HG02623 (cell line): ENCODE results near the gene AGTPBP1.

ENCODE experiments used
- ATAC-seq: cut with Tn5 transposase; IDR thresholded peaks from one replicate; pipeline ENCODE4 v1.9.1; 2021; ENCODE audit warnings: moderate library complexity; ENCODE audit not compliant: unreplicated experiment

Gene AGTPBP1

GRCh38 chr9:85541876-85542275 is 199.9 kb downstream of the AGTPBP1 start:
- no peak for ATAC-seq

DNA sequence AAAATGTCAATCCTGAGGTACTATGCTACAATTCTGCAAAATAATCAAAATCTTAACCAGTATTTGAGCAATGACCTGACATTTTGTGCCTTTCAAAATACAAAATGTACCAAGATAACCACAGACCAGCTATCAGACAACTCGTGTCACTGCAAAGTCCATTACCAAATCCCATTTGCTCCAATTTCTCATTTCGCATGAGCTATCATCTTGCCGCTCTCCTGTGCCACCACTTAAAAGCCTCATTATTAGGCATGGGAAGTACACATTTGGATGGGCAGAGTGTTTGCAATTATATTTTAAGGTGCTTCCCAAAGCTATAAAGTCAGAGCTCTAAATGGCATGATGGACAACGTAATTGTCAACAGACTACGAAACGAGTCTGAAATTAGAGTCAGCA is 205.2 kb downstream of the AGTPBP1 start:
- ATAC-seq: no peak

GRCh38 chr9:85536076-85536475 is 205.7 kb downstream of the AGTPBP1 start:
- ATAC-seq: no peak

- no peak for ATAC-seq
These were observed 207.4 kb downstream of the AGTPBP1 start for GRCh38 chr9:85534340-85534739.

DNA sequence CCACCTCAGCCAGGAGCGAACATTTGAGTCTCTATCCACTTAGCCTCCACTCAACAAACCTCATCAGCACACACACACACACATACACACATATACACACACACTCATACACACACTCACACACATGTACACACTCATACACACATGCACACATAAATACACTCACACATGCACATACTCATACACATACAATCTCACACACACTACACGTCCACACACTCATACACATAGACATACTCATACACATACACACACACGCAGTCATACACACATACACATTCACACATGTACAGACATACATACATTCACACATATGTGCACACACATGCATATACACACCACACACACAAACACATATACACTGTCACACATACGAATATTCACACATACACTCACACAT is 208.2 kb downstream of the AGTPBP1 start:
- ATAC-seq: no peak

DNA sequence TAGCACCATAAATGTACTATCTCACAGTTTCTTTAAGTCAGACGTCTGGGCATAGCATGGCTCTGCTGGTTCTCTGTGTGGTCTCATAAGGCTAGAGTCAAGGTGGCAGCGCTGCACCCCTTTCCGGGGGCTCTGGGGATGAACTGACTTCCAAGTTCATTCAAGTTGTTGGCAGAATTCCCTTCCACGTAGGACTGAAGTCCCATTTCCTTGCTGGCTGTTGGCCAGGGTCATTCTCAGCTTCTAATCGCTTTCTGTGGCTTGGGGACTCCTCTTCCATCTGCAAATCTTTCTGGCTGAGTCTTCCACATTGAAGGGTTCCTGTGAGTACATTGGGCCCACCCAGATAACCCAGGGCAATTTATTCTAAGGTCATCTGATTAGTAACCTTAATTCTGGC is 211.0 kb downstream of the AGTPBP1 start:
- no peak for ATAC-seq

GRCh38 chr9:85528607-85529006 is 213.1 kb downstream of the AGTPBP1 start:
- ATAC-seq: no peak

DNA sequence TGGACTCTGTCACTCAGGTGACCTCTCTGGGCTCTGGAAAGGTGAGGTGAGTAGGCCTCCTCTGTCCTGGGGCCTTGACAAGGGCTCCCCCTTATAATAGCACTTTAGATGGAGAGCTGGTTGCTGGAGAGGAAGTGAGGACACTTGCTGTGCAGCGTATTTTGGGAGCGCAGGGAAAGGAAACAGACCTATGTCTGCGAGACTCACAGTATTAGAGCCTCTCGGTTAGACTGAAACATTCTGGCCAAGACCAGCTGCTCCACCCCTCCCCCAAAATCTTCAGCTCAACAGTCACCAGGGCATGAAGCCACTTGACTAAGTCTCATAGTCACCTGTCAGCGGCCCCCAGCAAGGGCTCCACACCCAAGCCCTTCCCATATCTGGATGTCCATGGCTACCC is 213.6 kb downstream of the AGTPBP1 start:
- ATAC-seq: no peak

DNA sequence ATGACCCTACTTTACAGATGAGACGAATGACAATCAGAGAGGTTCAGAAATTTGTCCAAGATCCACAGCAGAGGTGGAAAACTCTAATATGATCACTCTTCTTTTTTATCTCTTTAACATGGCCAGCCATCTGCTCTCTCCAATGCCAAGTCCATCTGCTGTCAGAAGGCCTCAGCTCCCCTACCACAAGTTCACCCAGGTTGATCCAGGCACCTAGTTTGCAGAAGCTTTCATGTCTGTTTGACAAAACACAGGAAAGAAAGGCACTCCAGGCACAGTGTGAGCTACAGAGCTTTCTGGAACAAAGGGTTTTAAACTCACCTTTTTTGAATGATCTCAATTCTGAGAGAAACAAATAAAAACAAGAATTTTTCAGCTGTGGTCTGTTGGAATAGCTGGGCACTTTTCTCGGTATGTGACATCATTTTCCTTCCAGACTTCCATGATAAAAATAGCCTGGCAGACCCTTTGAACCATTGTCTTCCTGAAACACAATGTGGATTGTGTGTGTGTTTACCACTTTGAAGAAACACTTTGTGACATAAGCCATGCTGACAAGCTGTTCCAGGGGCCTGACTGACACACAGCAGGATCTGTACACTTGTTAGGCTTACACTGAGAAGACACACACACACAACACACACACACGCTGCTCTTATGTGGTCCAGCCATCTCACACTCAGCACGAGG is 214.3 kb downstream of the AGTPBP1 start:
- no peak for ATAC-seq

DNA sequence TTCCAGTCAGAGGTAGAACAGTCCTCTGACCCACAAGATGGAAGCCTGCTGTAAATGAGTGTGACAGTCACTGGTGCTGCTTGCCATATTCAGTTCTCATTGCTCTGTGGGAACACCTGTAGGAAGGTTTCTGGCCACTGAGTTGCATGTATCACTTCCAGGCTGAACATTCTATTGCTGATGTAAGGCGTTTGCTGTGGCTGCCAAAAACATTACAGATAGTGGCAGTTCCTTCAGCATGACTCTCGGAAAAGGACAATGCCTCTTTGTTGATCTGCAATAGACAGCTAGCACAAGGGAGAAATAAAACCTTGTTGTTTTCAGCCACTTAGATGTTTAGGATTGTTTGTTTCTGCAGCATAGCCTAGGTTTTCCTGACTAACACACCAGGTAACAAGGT is 217.2 kb downstream of the AGTPBP1 start:
- no peak for ATAC-seq

DNA sequence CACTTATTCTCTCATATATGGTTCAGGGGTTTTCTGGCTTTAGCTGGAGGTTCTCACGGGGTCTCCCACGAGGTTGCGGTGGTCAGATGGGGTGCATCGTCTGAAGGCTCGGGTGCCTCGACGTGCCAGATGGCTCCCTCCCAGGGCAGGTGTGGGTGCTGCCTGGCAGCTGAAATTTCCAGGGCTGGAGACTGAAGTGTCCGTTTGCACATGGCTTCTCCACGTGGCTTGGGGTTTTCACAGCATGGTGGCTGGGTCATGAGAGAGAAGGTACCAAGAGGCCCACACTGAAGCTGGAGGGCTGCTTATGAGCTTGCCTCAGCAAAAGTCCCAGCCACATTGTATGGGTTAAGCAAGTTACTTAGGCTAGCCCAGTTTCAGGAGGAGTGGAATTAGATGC is 218.6 kb downstream of the AGTPBP1 start:
- no peak for ATAC-seq

DNA sequence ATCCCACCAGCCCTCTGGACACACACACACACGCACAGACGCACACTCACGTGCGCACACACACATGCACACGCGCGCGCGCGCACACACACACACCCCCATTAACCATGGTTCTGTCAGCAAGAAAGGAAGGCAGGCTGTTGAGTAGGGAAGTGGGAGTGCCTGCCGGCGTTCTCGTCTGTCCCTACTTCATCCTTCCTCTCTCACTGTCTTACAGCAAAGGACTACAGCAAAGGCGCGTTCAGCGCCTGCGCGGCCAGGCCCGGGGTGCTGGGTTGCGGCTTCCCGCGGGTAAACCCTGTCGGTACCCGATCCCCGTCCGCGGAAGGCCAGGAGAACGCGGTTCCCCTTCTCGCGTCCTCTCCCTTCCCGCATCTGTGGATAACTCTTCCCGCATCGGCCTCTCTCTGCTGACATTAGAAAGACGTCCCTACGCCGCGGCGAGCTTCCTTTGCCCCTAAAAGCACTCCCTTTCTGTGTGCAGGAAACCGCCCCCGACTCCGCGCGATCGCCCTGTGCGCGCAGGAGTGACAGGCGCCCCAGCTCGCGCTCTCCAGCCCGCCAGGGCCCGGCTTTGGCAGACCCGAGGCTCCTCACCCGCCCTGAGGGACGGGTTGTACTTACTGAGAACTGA is 219.2 kb downstream of the AGTPBP1 start:
- peak; percentile 63 for ATAC-seq

DNA sequence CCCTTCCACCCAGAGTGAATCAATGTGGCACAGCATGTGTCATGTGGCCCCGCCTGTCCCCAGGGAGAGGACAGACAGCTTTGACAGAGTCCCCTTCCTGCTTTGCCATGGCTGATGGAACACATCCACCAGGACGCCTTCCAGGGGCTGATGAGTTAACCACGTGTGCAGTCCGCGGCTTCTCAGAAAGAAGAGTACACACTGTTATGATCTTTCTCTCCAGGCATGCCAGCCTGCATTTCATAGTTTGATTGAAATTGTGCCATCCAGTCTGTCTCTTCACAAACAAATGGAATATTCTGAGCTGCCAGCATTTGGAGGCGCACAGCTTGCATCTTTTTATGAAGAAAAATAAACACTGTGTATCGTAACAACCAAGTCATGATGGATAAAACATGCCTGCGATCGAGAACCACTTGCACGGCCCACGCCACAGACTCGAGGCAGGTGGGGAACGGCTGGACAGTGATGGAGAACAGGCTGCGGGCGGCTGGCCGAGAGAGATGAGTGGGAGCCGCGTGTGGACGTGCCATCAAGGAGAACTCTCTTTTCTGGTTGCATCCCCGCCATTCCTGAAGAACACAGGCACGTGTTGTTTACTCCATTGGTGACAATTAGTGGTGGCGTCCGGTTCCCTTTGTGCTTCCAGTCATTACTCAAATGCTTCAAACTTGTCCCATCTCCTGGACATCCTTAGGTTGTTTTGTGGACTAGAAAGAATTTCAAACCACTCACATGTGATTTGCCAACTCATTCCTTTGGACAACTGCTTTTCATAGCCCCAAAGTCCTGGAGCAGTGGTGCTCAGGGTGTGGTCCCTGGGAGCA is 220.2 kb downstream of the AGTPBP1 start:
- ATAC-seq: no peak

GRCh38 chr9:85516976-85517637 is 224.6 kb downstream of the AGTPBP1 start:
- ATAC-seq: no peak

DNA sequence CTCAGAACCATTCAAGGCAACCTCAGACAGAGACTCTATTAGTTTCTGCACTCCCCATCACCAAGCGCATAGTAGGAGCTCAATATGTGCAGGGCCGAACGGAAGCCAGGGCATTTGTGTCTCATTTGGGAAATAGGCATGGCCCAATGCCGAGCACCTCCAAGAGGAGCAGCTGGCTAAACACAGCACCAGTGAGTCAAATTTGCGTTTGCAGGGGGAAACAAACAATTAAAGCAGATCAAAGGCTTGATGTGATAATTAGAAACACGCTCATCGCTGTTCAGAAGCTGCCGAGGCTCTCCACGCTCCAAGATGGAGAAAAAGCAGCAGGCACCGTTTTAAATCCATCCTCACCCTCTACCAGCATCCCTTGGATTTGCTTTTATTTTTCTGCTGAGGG is 225.3 kb downstream of the AGTPBP1 start:
- no peak for ATAC-seq

DNA sequence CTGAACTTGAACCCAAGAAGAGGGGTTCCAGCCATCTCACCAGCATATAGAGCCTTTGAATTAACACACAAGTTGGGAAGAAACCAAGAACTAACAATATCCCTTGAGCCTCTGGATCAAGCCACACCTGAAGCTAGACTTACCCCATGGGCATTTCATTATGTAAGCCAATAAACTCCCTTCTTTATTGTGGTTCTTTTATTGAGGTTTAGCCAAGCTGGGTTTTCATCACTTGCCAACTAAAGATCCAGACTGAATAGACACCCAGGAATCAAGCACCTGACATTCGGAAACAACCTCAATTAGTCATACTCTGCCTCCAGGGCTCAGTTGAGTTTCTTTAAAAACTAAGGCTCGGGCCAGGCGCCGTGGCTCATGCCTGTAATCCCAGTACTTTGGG is 226.7 kb downstream of the AGTPBP1 start:
- ATAC-seq: no peak

DNA sequence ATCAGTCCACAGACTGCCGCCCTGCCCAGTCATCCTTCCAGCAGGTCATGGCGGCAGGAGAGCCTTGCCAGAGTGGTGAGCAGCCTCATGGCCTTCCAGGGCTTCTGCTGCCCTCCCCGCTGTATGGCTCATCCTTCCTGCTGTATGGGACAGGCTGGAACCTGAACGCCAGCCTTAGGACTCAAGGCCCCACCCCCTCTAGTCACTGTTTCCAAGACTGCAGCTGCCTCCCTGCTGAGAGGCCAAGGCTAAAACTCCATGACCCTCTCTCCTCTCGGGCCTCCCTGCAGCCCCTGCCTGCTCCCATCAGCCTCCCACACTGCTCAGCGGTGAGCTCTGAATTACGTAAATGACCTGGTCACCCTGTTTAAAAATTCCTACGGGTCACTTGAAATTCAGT is 227.5 kb downstream of the AGTPBP1 start:
- no peak for ATAC-seq

DNA sequence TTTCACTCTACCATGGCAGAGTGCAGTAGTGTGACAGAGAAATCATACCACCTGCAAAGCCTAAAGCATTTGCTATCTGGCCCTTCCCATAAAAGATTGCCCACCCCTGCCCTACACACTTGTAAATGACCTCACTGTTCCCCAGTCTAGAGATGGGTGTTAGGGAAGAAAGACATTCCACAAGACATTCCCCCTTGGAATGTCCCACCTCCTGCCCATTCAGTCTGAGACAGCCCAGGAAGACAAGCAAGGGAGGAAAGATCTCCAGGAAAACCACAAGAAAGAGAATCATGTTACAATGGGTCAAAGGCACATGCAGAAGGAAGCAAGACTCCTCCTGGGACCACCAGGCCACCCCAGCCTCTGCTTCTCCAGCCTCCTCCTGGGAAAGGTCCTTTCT is 230.0 kb downstream of the AGTPBP1 start:
- ATAC-seq: no peak

DNA sequence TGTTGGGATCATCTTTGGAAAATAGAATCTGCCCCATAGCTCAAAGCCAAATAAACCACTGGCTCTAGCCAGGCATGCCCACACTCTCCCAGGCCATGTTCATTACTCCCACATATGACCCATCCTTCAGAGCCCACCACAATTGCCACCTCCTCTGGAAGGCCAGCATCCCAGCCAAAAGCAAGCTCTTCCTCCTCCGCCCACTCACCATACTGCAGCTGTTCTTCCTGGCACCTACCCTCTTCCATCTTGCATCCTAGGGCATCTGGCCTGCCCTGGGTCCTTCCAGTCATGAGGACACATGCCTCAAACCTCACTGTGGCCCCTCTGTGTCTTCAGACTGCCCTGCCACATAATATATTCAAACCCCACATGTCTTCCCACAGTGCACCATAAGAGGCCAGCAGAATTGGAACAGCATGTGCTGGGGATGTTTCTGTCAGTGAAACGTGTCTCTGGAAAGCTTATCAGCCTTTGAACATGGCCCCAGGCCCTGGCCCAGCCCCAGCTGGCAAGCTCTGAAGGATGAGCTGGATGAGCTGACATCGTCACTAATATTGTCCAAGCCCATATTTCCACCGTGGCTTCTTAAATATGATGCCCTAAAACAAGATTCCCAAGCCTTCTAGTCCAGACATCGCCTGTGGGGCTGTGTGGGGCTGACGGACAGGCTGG is 230.8 kb downstream of the AGTPBP1 start:
- no peak for ATAC-seq

DNA sequence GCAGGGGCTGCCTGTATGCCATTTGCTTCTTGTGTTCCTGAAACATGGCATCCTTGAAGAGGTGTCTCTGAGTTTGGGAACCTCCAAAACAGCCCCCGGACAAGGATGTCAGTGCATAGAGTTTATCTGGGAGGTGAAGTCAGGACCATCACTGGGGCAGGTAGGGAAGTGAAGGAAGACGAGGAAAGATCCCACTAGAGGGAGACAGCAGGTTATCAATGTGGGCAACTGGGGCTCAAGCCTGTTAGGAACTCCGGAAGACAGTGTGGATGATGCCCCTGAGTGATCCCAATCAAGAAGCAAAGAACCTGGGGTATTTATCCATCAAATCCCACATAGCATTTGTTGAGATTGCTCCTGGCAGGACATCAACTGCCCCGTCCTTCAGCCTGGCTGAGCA is 233.1 kb downstream of the AGTPBP1 start:
- no peak for ATAC-seq

- ATAC-seq: no peak
These were observed 236.1 kb downstream of the AGTPBP1 start for GRCh38 chr9:85505612-85506011.
